Measurements from ENCODE around the gene FAM168A. TPM values are rescaled to one million over a fixed set of nuclear protein-coding genes. Genes with fewer than 3 reads are reported as not detected.

The FAM168A gene
- total RNA-seq, 1 experiment from 2014 or later: 25.9 TPM

DNA sequence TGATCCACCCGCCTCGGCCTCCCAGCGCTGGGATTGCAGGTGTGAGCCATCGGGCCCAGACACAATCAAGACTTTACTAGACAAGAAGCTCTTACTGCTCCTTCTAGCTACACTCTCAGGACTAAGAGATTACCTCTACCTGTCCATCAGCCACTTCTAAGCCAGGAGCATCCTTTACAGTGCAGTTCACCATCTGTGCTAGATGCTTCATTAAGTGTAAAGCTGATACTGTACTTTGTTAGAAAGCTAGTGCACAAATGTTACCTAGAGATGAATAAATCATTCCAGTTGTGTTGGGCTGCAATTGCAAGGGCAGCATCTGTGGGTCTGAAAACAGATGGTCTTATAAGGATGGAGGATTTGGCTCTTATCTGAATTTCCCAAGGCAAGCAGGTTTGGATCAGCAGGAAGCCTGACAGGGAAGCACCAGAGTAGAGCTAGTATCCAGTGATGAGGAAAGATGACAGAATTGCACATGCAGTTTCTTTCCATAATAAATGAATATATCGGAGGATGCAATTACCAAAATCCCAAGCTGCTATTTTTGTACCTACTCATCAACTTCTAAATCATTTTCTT is 58.3 kb downstream of the FAM168A start (continued):
- no peak for TF ChIP-seq HMGA2 (CRISPR knock-in tag; IDR thresholded peaks at IDR 0.05)
- no peak for TF ChIP-seq JAZF1 (CRISPR knock-in tag; IDR thresholded peaks at IDR 0.05)
- TF ChIP-seq NR1H2 (CRISPR knock-in tag; IDR thresholded peaks at IDR 0.05): no peak
- no peak for TF ChIP-seq ZNF423 (CRISPR knock-in tag; IDR thresholded peaks at IDR 0.05)
- TF ChIP-seq KAT7 (CRISPR knock-in tag; IDR thresholded peaks at IDR 0.05; ENCODE audit: borderline replicate concordance): no peak
- no peak for TF ChIP-seq NR3C1 (CRISPR knock-in tag; conservative IDR thresholded peaks at IDR 0.05; ENCODE audit: low read depth)
- no peak for TF ChIP-seq E2F5 (CRISPR knock-in tag; IDR thresholded peaks at IDR 0.05)
- TF ChIP-seq STAT6 (CRISPR knock-in tag; conservative IDR thresholded peaks at IDR 0.05; ENCODE audit: low read depth): no peak
- no peak for TF ChIP-seq ZNF138 (CRISPR knock-in tag; conservative IDR thresholded peaks at IDR 0.05)

- ChIA-PET CTCF (interaction anchor here (1.3 to 3.2 kb wide), 6 partner anchors 10 to 123 kb away, joined by 3 to 15 read pairs (median 6); no protein-coding TSS in a partner anchor), POLR2A (interaction anchor here (1.3 kb wide), 1 partner anchor 10 kb away, joined by 3 read pairs; no protein-coding TSS in a partner anchor)
- no peaks in the 10 kb centered on the region for H3K27me3 Mint-ChIP-seq (ENCODE audit: low read depth)
- peak overlapping the region; percentile 98 for H3K27ac Mint-ChIP-seq
- H3K36me3 Mint-ChIP-seq: no peaks in the 10 kb centered on the region
- no peaks in the 10 kb centered on the region for H3K9me3 Mint-ChIP-seq
- H3K4me3 Mint-ChIP-seq: peak overlapping the region; percentile 19
- ATAC-seq (peak; percentile 86), DNase-seq (ENCODE audit: low spot score) (no peak)
- TF ChIP-seq GTF2I (CRISPR knock-in tag; conservative IDR thresholded peaks at IDR 0.05) (no peak), FOXJ3 (CRISPR knock-in tag; IDR thresholded peaks at IDR 0.05; ENCODE audit: borderline replicate concordance) (no peak), ATF3 (CRISPR knock-in tag; conservative IDR thresholded peaks at IDR 0.05) (no peak), AR (CRISPR knock-in tag; IDR thresholded peaks at IDR 0.05) (no peak), NR2C2 (CRISPR knock-in tag; IDR thresholded peaks at IDR 0.05) (no peak), TCF7 (CRISPR knock-in tag; IDR thresholded peaks at IDR 0.05; ENCODE audit: low read depth) (no peak), ZNF317 (CRISPR knock-in tag; IDR thresholded peaks at IDR 0.05; ENCODE audit: borderline replicate concordance, low read depth) (no peak), GRHL2 (CRISPR knock-in tag; IDR thresholded peaks at IDR 0.05; ENCODE audit: insufficient replicate concordance, severe bottlenecking) (no peak), ETV6 (CRISPR knock-in tag; IDR thresholded peaks at IDR 0.05) (peak; percentile 39; the same call in 1 of the 2 replicates)
- H3K4me1 Mint-ChIP-seq: peaks cover 57% of the 10 kb centered on the region
Measured at GRCh38 chr11:73538381-73538872, 59.5 kb downstream of the FAM168A start.
